ENCODE measurements around the gene DAB2.

The DAB2 gene

DNA sequence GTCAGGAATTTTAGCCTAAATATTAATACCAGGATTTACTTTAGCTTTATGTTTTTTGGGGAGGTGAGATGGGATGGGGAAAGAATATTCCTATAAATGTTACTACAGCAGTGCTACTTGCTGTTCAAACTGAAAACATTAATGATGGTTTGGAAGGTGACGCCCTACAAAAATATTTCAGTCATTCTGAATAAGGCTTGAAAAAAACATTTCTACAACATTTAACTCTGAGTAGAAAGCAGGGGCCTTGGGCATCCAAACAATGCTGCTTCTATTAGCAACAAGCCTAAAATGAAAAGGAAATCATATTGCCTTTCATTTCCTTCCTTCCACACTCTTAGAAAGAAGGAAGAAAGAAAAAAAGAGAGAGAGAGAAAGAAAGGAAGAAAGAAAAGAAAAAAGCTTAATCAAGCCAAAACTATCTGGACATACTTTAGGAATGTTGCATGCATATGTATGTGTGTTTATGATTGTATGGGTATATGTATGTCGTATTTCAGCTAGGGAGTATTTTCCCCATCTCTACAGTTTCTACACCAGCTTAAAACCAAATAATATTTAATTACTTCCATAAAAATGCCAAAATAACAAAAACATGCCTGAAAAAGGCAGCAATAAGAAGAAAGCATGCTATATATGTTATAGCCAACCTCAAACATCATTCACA, 16.3 kb upstream of the DAB2 start:
- no peak overlapping the region for H3K4me3 ChIP-seq (ENCODE audit: low read depth, low read length)
- TF ChIP-seq, protein P1, sequence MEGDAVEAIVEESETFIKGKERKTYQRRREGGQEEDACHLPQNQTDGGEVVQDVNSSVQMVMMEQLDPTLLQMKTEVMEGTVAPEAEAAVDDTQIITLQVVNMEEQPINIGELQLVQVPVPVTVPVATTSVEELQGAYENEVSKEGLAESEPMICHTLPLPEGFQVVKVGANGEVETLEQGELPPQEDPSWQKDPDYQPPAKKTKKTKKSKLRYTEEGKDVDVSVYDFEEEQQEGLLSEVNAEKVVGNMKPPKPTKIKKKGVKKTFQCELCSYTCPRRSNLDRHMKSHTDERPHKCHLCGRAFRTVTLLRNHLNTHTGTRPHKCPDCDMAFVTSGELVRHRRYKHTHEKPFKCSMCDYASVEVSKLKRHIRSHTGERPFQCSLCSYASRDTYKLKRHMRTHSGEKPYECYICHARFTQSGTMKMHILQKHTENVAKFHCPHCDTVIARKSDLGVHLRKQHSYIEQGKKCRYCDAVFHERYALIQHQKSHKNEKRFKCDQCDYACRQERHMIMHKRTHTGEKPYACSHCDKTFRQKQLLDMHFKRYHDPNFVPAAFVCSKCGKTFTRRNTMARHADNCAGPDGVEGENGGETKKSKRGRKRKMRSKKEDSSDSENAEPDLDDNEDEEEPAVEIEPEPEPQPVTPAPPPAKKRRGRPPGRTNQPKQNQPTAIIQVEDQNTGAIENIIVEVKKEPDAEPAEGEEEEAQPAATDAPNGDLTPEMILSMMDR (IDR thresholded peaks at IDR 0.05; ENCODE audit: insufficient read depth, low read depth, low read length, missing control alignments) = no peak
- DNase-seq (ENCODE audit: low read depth) = no peak

DNA sequence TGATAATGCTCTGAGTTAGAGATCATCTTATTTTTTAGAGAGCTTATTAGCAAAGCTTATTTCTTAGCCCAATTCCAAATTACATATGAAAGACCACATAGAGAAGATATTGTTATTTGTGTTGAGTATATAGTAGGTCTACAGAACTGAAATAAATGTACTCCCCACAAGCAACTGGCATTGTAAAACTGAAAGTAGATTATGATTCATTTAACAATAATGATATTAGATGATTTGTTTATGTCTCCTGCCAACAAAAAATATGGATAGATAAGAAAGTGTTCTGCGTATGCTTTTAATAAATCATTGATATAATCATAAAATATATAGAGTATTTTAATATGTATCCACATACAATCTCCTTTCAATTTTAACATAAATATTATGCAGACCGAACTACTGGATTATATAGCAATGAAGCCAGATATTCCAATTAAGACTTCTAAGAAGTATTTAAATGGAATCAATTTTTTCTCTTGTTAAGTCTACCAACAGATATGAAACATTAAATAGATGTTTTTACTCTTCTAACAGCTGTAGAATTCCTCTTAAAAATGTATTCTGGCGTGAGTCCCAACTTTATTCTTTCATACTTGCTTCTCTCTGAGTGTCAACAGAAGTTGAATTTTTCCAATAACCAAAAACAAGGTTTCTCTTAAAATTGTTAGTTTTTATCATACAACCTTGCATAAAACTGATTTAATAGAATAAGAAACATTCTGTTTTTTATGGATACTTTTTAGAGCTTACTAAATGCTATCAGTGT, 15.6 kb upstream of the DAB2 start:
- no peak overlapping the region for H3K4me3 ChIP-seq (ENCODE audit: low read depth, low read length)
- TF ChIP-seq, protein P1 (IDR thresholded peaks at IDR 0.05; ENCODE audit: insufficient read depth, low read depth, low read length, missing control alignments) = no peak
- DNase-seq (ENCODE audit: low read depth) = no peak

GRCh38 chr5:39439582-39440162, 14.9 kb upstream of the DAB2 start:
- TF ChIP-seq, protein P1 (IDR thresholded peaks at IDR 0.05; ENCODE audit: insufficient read depth, low read depth, low read length, missing control alignments) = no peak
- no peak overlapping the region for H3K4me3 ChIP-seq (ENCODE audit: low read depth, low read length)
- DNase-seq (ENCODE audit: low read depth) = no peak

- no peak for DNase-seq (ENCODE audit: low read depth)
- H3K4me3 ChIP-seq (ENCODE audit: low read depth, low read length) = no peak overlapping the region
- TF ChIP-seq, protein P1 (IDR thresholded peaks at IDR 0.05; ENCODE audit: insufficient read depth, low read depth, low read length, missing control alignments) = no peak
Observed at GRCh38 chr5:39437467-39437866, 12.7 kb upstream of the DAB2 start.

DNA sequence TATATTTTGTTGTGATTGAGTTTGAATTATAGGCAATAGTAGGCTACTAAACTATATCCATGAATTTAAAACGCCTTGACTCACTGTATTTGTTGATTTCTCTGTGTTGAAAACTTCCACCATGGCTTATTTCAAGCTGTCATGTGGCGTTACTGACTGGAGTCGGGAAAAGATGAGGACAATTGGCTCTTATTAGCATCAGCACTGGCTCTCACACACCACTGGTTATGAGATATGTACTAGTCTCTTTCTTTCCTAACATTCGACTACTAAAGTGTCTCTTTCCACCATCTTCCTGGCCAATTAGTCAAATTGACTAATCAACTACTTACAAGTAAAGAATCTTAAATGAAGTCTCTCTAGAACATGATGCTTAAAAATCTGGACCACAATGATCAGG, 9.1 kb upstream of the DAB2 start:
- TF ChIP-seq, protein P1 (IDR thresholded peaks at IDR 0.05; ENCODE audit: insufficient read depth, low read depth, low read length, missing control alignments) = no peak
- no peak for DNase-seq (ENCODE audit: low read depth)
- no peak overlapping the region for H3K4me3 ChIP-seq (ENCODE audit: low read depth, low read length)

- TF ChIP-seq, protein P1 (IDR thresholded peaks at IDR 0.05; ENCODE audit: insufficient read depth, low read depth, low read length, missing control alignments) = no peak
- H3K4me3 ChIP-seq (ENCODE audit: low read depth, low read length) = no peak overlapping the region
- no peak for DNase-seq (ENCODE audit: low read depth)
Observed at GRCh38 chr5:39432696-39433530, 8.1 kb upstream of the DAB2 start.
